ENCODE data around the gene TBRG4.

GRCh38 chr7:45102785-45103712 lies 8.4 kb downstream of the TBRG4 start:
- TF ChIP-seq, protein P1, sequence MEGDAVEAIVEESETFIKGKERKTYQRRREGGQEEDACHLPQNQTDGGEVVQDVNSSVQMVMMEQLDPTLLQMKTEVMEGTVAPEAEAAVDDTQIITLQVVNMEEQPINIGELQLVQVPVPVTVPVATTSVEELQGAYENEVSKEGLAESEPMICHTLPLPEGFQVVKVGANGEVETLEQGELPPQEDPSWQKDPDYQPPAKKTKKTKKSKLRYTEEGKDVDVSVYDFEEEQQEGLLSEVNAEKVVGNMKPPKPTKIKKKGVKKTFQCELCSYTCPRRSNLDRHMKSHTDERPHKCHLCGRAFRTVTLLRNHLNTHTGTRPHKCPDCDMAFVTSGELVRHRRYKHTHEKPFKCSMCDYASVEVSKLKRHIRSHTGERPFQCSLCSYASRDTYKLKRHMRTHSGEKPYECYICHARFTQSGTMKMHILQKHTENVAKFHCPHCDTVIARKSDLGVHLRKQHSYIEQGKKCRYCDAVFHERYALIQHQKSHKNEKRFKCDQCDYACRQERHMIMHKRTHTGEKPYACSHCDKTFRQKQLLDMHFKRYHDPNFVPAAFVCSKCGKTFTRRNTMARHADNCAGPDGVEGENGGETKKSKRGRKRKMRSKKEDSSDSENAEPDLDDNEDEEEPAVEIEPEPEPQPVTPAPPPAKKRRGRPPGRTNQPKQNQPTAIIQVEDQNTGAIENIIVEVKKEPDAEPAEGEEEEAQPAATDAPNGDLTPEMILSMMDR (IDR thresholded peaks at IDR 0.05): no peak
- no peak for TF ChIP-seq ZFX (IDR thresholded peaks at IDR 0.05; ENCODE audit: borderline replicate concordance)

Data from 22Rv1 (cell line).